ENCODE measurements around the gene PTPRJ. TPM values are rescaled to one million over a fixed set of nuclear protein-coding genes. Genes with fewer than 3 reads are reported as not detected.
"Not testable (repeated sequence)": the region's sequence is repeated elsewhere in the genome, so short reads cannot be mapped to it uniquely, and the experiment has no call there.

PTPRJ gene
- total RNA-seq, 1 experiment from 2014 or later: 12.1 TPM

DNA sequence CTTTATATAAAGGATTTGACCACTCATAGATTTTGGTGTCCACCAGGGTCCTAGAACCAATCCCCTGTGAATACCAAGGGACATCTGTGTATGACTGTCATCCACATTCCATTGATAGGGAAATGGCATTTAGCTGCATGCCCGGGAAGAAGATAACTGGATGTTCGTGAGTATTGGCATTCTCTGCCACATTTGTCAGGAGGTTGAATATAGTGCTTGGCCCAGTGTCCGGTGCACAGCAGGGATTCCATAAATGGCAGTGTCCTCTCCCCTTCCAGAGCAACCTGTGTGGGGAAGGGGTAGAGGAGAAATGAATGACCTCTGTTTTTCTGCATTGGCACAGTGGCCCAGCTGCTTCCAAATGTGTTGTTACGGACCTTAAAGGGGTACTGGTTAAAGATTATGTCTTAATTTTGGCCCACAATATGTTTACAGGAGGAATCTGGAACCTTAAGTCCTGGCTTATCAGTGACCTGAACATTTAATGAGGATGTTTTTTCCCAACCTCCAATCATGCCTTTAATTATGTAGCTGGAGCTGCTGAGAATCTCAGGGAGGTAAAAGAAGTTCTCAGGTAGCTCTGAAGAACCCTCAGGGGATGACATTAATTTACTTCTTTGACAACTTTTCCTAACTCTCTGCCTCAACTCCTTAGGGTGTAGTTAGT, 202.6 kb downstream of the PTPRJ start:
- H3K36me3 ChIP-seq (ENCODE audit: insufficient read depth, low read length, poor library complexity, severe bottlenecking): no peaks in the 10 kb centered on the region
- DNase-seq (ENCODE audit: low spot score): no peak
- H3K27me3 ChIP-seq (replicated peaks; ENCODE audit: insufficient read depth, low read depth, low read length, poor library complexity): no peaks in the 10 kb centered on the region
- no peaks in the 10 kb centered on the region for H3K4me1 ChIP-seq (ENCODE audit: insufficient read depth, low read length, poor library complexity, severe bottlenecking)
- TF ChIP-seq, protein P1, sequence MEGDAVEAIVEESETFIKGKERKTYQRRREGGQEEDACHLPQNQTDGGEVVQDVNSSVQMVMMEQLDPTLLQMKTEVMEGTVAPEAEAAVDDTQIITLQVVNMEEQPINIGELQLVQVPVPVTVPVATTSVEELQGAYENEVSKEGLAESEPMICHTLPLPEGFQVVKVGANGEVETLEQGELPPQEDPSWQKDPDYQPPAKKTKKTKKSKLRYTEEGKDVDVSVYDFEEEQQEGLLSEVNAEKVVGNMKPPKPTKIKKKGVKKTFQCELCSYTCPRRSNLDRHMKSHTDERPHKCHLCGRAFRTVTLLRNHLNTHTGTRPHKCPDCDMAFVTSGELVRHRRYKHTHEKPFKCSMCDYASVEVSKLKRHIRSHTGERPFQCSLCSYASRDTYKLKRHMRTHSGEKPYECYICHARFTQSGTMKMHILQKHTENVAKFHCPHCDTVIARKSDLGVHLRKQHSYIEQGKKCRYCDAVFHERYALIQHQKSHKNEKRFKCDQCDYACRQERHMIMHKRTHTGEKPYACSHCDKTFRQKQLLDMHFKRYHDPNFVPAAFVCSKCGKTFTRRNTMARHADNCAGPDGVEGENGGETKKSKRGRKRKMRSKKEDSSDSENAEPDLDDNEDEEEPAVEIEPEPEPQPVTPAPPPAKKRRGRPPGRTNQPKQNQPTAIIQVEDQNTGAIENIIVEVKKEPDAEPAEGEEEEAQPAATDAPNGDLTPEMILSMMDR (conservative IDR thresholded peaks at IDR 0.05; ENCODE audit: low read depth, low read length): no peak
- TF ChIP-seq EZH2 (IDR thresholded peaks at IDR 0.05; ENCODE audit: borderline replicate concordance, low read depth, low read length, poor library complexity, severe bottlenecking): no peak
- no peak overlapping the region for H3K4me3 ChIP-seq (ENCODE audit: low read depth, low read length, poor library complexity, severe bottlenecking)
- no peak overlapping the region for H3K27ac ChIP-seq (ENCODE audit: low read depth, low read length, poor library complexity, severe bottlenecking)
- intact Hi-C loops (cut with micrococcal nuclease; ENCODE audit: unreplicated experiment): no loop called here
- CTCF ChIA-PET: no interaction called here
- POLR2A ChIA-PET (ENCODE audit: low non-redundant PET): interaction anchor here (0.5 to 0.7 kb wide), 2 partner anchors 8 to 11 kb away, joined by 3 read pairs; no protein-coding TSS in a partner anchor
- no TSS peak for BruUV-seq (replicated peaks)
- H3K9me3 ChIP-seq (ENCODE audit: low read depth, low read length, poor library complexity, severe bottlenecking): no peaks in the 10 kb centered on the region

DNA sequence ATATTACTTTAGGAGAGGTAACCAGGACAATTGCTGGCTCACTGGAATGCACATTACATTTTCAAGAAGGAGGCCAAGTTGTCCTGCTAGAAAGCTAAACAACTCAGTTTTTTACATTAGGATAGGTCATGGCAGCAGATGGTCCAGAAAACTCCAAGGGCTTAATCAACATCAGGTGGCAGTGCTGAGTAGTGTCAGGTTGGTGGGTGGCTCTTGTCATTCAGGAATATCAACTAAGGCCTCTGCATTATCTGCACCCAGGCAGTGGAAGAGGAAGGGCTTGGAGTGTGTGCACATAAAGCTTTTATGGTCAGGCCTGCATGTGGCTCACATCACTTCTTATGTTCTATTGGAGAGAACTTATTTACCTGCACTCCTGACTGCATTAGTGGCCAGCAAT, 204.1 kb downstream of the PTPRJ start:
- H3K27ac ChIP-seq (ENCODE audit: low read depth, low read length, poor library complexity, severe bottlenecking): no peak overlapping the region
- TF ChIP-seq EZH2 (IDR thresholded peaks at IDR 0.05; ENCODE audit: borderline replicate concordance, low read depth, low read length, poor library complexity, severe bottlenecking): no peak
- no peak overlapping the region for H3K4me3 ChIP-seq (ENCODE audit: low read depth, low read length, poor library complexity, severe bottlenecking)
- ChIA-PET CTCF (no interaction called here), POLR2A (ENCODE audit: low non-redundant PET) (no interaction called here)
- no peaks in the 10 kb centered on the region for H3K36me3 ChIP-seq (ENCODE audit: insufficient read depth, low read length, poor library complexity, severe bottlenecking)
- H3K4me1 ChIP-seq (ENCODE audit: insufficient read depth, low read length, poor library complexity, severe bottlenecking): no peaks in the 10 kb centered on the region
- intact Hi-C loops (cut with micrococcal nuclease; ENCODE audit: unreplicated experiment): no loop called here
- no peaks in the 10 kb centered on the region for H3K27me3 ChIP-seq (replicated peaks; ENCODE audit: insufficient read depth, low read depth, low read length, poor library complexity)
- BruUV-seq (replicated peaks): no TSS peak
- no peaks in the 10 kb centered on the region for H3K9me3 ChIP-seq (ENCODE audit: low read depth, low read length, poor library complexity, severe bottlenecking)
- DNase-seq (ENCODE audit: low spot score): no peak

DNA sequence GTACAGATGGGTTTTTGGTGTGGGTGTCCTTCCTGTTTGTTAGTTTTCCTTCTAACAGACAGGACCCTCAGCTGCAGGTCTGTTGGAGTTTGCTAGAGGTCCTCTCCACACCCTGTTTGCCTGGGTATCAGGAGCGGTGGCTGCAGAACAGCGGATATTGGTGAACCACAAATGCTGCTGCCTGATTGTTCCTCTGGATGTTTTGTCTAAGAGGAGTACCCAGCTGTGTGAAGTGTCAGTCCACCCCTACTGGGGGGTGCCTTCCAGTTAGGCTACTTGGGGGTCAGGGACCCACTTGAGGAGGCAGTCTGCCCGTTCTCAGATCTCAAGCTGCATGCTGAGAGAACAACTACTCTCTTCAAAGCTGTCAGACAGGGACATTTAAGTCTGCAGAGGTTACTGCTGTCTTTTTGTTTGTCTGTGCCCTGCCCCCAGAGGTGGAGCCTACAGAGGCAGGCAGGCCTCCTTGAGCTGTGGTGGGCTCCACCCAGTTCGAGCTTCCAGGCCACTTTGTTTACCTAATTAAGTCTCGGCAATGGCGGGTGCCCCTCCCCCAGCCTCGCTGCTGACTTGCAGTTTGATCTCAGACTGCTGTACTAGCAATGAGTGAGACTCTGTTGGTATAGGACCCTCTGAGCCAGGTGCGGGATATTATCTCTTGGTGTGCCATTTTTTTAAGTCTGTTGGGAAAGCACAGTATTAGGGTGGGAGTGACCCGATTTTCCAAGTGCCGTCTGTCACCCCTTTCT, 210.7 kb downstream of the PTPRJ start:
- intact Hi-C loops (cut with micrococcal nuclease; ENCODE audit: unreplicated experiment); POLR2A ChIA-PET (ENCODE audit: low non-redundant PET): not testable (repeated sequence)

DNA sequence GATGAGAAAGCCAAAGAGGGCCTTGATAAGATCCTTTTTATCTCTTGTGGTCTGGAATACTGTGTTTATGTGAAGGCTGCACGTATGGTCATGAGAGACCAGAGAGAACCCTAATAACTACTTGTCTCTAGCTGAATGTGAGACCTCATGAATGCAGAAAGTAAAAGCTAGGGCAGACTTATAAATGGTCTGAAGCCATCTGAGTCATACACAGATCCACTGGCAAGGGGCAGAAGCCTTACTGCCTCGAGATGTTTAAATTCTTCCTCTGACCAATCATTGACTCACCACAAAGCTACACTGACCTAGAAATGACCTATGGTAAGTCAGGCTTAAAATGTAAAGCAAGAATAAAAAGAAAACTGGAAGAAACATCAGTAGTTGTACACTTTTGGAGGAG, 213.5 kb downstream of the PTPRJ start:
- intact Hi-C loops (cut with micrococcal nuclease; ENCODE audit: unreplicated experiment): no loop called here
- no TSS peak for BruUV-seq (replicated peaks)
- CTCF ChIA-PET: no interaction called here
- H3K36me3 ChIP-seq (ENCODE audit: insufficient read depth, low read length, poor library complexity, severe bottlenecking): no peaks in the 10 kb centered on the region
- H3K9me3 ChIP-seq (ENCODE audit: low read depth, low read length, poor library complexity, severe bottlenecking): peaks cover 9% of the 10 kb centered on the region
- H3K4me3 ChIP-seq (ENCODE audit: low read depth, low read length, poor library complexity, severe bottlenecking): no peak overlapping the region
- no peak for TF ChIP-seq EZH2 (IDR thresholded peaks at IDR 0.05; ENCODE audit: borderline replicate concordance, low read depth, low read length, poor library complexity, severe bottlenecking)
- TF ChIP-seq, protein P1 (conservative IDR thresholded peaks at IDR 0.05; ENCODE audit: low read depth, low read length): no peak
- DNase-seq (ENCODE audit: low spot score): no peak
- POLR2A ChIA-PET (ENCODE audit: low non-redundant PET): no interaction called here
- no peak overlapping the region for H3K27ac ChIP-seq (ENCODE audit: low read depth, low read length, poor library complexity, severe bottlenecking)
- no peaks in the 10 kb centered on the region for H3K27me3 ChIP-seq (replicated peaks; ENCODE audit: insufficient read depth, low read depth, low read length, poor library complexity)
- no peaks in the 10 kb centered on the region for H3K4me1 ChIP-seq (ENCODE audit: insufficient read depth, low read length, poor library complexity, severe bottlenecking)

More for the DNA sequence above, 210.7 kb downstream of the PTPRJ start:
- H3K4me1 ChIP-seq (ENCODE audit: insufficient read depth, low read length, poor library complexity, severe bottlenecking); H3K27me3 ChIP-seq (replicated peaks; ENCODE audit: insufficient read depth, low read depth, low read length, poor library complexity); H3K4me3 ChIP-seq (ENCODE audit: low read depth, low read length, poor library complexity, severe bottlenecking); H3K36me3 ChIP-seq (ENCODE audit: insufficient read depth, low read length, poor library complexity, severe bottlenecking); CTCF ChIA-PET; BruUV-seq (replicated peaks); H3K27ac ChIP-seq (ENCODE audit: low read depth, low read length, poor library complexity, severe bottlenecking); H3K9me3 ChIP-seq (ENCODE audit: low read depth, low read length, poor library complexity, severe bottlenecking); DNase-seq (ENCODE audit: low spot score): not testable (repeated sequence)

Measured in A673 (cell line).